GM19099 (cell line): ENCODE results near the gene NDUFS3.
A peak's percentile ranks its signal among the peaks of the same experiment; 100 is the strongest.

Source experiments
- POLR2A ChIP-seq: IDR thresholded peaks from 3 replicates; pipeline ENCODE4 v1.6.1; 2011; ENCODE audit warnings: low read depth; ENCODE audit not compliant: insufficient read length; ENCODE audit errors: extremely low read depth

Gene NDUFS3

GRCh38 chr11:47552566-47553405 lies 26.1 kb upstream of the NDUFS3 start, which contains the start of gene CELF1:
TSS of gene CELF1 (minus strand) at chr11:47553132. CDS start at chr11:47499523, 53,609 bp downstream.
- peak; percentile 79 for TF ChIP-seq POLR2A

- TF ChIP-seq POLR2A, result no peak
These were observed 25.5 kb upstream of the NDUFS3 start for GRCh38 chr11:47553406-47553743.

GRCh38 chr11:47558695-47559094 lies 20.2 kb upstream of the NDUFS3 start:
- no peak for TF ChIP-seq POLR2A

GRCh38 chr11:47560426-47560825 lies 18.4 kb upstream of the NDUFS3 start:
- TF ChIP-seq POLR2A, result no peak

- no peak for TF ChIP-seq POLR2A
These were observed 13.9 kb upstream of the NDUFS3 start for GRCh38 chr11:47564933-47565339.

- peak; percentile 95 for TF ChIP-seq POLR2A
These were observed 13.3 kb upstream of the NDUFS3 start, which contains the start of gene PTPMT1 for GRCh38 chr11:47565340-47566148. TSS of gene PTPMT1 (plus strand) at chr11:47565599. CDS start at chr11:47565623, 24 bp downstream.

- TF ChIP-seq POLR2A, result no peak
These were observed 12.7 kb upstream of the NDUFS3 start for GRCh38 chr11:47566149-47566698.

- TF ChIP-seq POLR2A, result no peak
These were observed 9.2 kb upstream of the NDUFS3 start for GRCh38 chr11:47569646-47570045.

- no peak for TF ChIP-seq POLR2A
These were observed 8.1 kb upstream of the NDUFS3 start for GRCh38 chr11:47570651-47571356.

GRCh38 chr11:47571357-47571729 lies 7.5 kb upstream of the NDUFS3 start:
- no peak for TF ChIP-seq POLR2A

- TF ChIP-seq POLR2A, result no peak
These were observed 7.0 kb upstream of the NDUFS3 start for GRCh38 chr11:47571895-47572294.

- TF ChIP-seq POLR2A, result no peak
These were observed 6.1 kb upstream of the NDUFS3 start for GRCh38 chr11:47572715-47573255.

GRCh38 chr11:47573321-47573720 lies 5.6 kb upstream of the NDUFS3 start:
- no peak for TF ChIP-seq POLR2A

GRCh38 chr11:47577460-47578041 lies 1.3 kb upstream of the NDUFS3 start:
- no peak for TF ChIP-seq POLR2A
